ENCODE results near the gene DCDC1.

DNA sequence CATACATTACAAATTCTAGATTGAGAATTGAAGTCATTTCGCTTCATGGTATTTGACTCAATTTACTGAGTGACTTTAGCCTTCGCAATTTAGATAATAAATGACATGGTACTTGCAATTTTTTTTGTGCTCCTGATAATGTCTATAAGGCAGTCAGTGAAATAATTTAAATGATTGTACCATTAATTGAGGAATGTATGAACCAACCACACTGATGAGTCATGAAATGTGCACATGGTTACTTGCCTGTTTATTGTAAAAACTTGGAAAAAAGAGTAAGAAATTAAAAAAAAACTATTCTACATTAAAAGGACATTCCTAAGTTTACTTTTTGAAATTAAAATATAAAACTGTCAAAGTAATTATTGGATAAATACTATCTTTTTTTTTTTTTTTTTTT lies 43.4 kb upstream of the DCDC1 start:
- TF ChIP-seq, protein P1, sequence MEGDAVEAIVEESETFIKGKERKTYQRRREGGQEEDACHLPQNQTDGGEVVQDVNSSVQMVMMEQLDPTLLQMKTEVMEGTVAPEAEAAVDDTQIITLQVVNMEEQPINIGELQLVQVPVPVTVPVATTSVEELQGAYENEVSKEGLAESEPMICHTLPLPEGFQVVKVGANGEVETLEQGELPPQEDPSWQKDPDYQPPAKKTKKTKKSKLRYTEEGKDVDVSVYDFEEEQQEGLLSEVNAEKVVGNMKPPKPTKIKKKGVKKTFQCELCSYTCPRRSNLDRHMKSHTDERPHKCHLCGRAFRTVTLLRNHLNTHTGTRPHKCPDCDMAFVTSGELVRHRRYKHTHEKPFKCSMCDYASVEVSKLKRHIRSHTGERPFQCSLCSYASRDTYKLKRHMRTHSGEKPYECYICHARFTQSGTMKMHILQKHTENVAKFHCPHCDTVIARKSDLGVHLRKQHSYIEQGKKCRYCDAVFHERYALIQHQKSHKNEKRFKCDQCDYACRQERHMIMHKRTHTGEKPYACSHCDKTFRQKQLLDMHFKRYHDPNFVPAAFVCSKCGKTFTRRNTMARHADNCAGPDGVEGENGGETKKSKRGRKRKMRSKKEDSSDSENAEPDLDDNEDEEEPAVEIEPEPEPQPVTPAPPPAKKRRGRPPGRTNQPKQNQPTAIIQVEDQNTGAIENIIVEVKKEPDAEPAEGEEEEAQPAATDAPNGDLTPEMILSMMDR (conservative IDR thresholded peaks at IDR 0.05) = no peak
- TF ChIP-seq ZFX (IDR thresholded peaks at IDR 0.05) = no peak

Data from C4-2B (cell line).